Stimulated activated naive CD4-positive, alpha-beta T cell (primary cell): ENCODE measurements around the gene USP12.
"Not testable (repeated sequence)": the region's sequence is repeated elsewhere in the genome, so short reads cannot be mapped to it uniquely, and the experiment has no call there.

Experiments
- DNase-seq, 6 experiments: peaks; one replicate each; lab custom pipeline; 2025; lab: John Stamatoyannopoulos, UW

USP12 gene

DNA sequence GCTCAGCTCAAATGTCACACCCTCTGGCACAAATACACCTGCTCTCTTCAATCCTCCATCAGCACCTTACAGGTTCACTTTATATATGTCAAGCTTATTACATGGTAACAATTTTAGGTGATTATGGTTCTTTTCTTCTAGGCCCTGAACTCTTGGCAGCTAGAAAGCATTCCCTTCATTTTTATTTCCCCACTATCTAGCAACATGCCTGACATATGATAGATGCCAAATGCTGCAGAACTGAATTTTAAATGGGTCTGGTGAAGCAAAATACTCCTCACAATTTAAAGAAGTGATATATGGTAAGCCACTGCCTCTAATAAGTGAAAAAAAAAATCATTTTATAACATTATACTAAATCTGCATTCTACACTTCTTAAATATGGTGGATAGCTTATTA is 95.2 kb downstream of the USP12 start:
- DNase-seq: no peak

DNA sequence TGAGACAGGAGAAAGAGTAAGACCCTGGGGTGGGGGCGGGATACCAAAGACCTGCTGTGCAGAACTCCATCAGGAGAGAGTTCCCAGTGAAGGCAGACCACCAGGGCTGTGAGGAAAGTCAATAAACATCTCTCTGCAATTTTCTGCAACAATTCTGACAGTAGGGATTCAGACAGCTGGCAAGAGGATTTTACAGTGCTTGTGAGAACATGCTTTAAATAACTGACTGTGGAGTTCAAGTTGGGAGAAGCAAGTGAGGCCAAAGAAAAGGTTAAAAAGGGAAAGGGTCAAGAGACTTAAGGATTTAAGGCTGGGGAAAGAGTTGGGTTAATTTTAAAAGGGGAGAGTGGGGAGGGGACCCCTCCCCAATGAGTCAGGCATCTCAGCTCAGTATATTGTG is 98.4 kb downstream of the USP12 start:
- DNase-seq: no peak

DNA sequence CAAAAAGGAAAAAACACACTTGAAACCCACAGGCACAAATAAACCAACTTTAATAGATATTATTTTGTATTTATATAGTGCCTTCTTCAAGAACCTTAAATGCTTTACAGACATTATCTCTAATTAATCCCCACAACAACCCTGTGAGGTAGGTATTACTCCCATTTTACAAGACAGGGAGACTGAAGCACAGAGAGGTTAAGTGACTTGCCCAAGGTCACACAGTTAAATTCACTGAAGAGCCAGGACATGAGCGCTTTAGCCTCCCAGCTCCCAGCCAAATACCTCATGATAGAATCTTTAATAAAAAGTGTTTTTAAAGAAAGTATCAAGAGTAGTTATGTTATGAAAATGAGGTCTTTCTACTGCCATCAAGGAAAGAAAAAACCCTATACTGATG is 105.5 kb downstream of the USP12 start:
- DNase-seq: not testable (repeated sequence)

DNA sequence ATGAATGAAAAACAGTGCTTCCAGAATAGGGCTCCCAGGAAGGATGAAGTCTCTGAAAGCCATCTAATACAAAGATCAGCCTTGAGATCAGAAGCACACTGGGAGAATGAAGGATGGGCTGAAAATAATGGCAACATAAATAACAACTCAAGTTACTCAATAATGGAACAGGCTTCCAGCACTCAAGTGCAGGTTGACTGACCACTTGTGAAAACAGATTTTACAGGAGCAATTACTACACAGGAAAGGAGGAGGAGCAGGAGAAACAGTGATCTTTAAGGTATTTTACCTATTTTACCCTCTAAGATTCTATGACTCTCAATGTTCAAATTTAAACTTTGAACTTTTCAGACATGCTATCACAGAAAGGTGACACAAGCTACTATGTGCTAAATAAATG is 106.0 kb downstream of the USP12 start:
- DNase-seq: no peak

DNA sequence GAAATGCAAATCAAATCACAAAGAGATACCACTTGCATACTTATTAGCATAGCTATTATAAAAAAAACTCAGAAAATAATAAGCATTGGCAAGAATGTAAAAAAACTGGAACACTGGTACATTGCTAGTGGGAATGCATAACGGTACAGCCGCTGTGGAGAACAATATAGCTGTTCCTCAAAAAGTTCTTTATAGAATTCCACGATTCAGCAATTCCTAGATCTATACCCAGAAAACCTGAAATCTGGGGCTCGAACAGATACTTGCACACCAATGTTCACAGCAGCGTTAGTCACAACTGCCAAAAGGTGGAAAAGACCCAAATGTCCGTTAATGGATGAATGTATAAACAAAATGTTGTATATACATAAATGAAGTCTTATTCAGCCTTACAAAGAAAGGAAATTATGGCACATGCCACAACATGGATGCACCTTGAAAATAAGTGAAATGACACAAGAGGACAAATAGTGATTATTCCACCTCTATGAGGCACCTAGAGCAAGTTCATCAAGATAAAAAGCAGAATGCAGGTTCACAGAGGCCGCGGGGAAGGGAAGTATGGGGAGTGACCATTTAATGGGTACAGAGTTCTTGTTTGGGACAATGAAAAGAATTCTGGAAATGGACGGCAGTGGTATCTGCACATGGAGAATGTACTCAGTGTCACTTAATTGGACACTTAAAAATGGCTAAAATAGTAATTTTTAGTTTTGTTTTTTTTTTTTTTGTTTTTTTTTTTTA is 107.2 kb downstream of the USP12 start:
- no peak for DNase-seq

DNA sequence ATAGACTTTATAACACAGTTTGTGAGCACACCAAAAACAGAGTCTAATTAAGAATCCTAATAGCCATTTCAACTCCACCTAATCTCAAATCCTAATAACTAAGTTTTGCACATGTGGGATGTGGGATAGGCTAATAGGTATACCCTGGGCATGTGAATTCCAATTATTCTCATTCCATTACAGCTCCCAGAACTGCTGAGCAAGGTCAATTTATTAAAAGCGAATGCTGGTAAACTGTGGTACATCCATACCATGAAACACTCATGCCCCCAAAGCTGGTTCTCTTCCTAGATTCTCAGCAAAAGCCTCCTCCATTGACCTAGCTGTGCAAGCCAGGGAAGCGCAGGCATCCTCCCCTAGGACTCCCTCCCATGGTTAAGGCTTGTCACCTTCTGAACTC is 113.8 kb downstream of the USP12 start:
- DNase-seq: no peak

DNA sequence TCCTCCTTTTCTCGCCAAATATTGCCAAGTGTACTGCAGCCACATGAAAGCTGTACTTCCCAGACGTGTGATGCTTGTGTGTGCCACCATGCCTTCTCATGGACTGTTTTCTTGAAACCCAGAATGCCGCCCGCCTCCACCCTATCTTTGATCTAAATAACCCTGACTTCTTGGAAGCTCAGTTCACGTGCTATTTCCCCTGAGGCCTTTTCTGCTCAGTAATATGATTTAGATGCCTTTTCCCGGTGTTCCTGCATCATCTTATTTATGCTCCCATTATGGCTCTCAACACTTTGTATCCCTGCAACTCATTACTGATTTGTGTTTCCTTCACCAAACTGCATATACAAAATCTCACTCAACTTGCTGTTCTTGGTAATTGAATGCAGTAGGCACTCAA is 116.1 kb downstream of the USP12 start:
- no peak for DNase-seq

- no peak for DNase-seq
These were observed 116.9 kb downstream of the USP12 start for GRCh38 chr13:27054760-27055159.

- no peak for DNase-seq
These were observed 117.6 kb downstream of the USP12 start for GRCh38 chr13:27053902-27054595.

GRCh38 chr13:27053210-27053884 is 118.3 kb downstream of the USP12 start:
- no peak for DNase-seq

GRCh38 chr13:27052551-27053208 is 118.9 kb downstream of the USP12 start:
- DNase-seq: no peak

DNA sequence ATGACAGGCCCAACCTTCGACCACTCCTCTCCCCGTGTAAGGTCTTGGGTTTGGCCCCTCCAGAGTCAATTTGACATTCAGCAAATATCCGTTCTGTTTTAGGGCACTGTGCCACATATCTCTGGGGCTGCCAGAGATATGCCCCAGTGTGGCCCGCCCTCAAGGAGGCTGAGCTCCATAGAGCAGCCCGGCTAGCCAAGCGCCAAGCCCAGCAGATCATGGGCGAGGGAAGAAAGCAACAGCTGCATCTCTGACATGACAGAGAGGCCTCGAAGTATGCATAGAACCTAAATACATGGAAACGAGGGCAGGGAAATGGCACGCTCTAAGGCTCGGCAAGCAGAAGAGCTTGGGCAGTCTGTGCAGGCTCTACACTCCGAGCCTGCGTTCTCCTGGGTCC is 124.5 kb downstream of the USP12 start:
- no peak for DNase-seq

DNA sequence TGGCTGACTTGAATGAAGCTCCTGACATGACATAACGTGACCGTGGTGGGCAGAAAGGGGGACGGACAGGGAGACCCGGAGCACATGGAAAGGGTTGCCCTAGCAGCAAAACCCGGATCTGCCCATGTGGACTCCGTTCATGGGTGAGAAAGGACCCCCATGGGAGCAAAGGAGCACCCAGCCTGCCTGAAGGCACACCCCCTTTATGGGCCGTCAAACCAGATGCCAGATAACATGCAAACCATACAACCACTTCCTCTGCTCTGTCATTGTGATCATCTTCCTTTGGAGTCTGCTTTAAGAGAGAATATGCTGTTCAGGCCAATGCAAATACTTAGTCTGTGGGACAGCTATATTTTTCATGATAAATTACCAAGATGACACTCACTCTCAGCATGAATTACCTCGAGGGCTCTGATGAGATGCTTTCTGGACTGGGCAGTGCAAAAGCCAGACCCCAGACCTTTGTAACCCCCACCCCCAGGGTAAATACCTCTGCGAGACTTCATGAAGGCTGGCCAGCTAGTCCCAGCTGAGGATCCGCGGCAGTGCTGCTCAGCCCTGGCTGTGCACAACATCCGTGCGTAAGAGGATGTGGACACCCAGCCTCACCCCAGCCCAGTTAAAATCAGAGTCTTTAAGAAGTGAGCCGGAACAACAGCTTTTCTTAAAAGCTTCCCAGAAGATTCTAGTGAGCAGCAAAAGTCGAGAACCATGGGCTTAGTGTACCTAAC is 126.6 kb downstream of the USP12 start:
- DNase-seq: no peak

- no peak for DNase-seq
These were observed 128.6 kb downstream of the USP12 start for GRCh38 chr13:27043013-27043412.

- no peak for DNase-seq
These were observed 130.3 kb downstream of the USP12 start for GRCh38 chr13:27041341-27041740.

DNA sequence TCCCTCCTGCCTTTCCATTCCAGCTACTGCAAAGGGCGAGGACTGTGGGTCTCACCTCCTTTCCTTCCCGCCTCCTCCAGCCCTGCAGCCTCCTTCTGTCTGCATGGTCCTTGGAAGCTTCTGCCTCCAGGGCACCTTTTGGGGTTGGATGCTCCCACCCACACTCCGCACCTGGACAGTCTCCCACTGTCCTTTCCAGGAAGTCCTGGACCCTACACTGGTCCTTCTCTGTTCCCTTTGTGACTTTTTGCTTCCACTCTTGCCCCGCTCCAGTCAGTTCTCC is 130.8 kb downstream of the USP12 start:
- DNase-seq: no peak

GRCh38 chr13:27039171-27039701 is 132.4 kb downstream of the USP12 start:
- DNase-seq: no peak

DNA sequence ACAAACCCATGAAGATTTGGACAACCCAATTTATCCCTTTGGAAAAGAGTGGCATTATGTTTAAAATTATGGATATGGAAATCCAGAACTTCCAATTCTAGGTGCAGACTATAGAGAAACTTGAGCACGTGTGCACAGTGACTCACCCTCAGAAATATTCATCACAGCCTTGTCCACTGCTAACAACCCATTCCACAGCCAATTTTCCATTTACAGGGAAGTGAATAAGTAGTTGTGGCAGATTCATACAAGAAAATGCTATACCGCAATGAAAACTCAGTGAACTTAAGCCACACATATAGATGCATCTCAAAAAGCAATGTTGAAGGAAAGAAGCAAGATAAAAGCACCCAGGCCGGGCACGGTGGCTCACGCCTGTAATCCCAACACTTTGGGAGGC is 133.3 kb downstream of the USP12 start:
- DNase-seq: no peak

- no peak for DNase-seq
These were observed 134.0 kb downstream of the USP12 start for GRCh38 chr13:27037571-27037970.

- no peak for DNase-seq
These were observed 134.4 kb downstream of the USP12 start for GRCh38 chr13:27037171-27037570.

DNA sequence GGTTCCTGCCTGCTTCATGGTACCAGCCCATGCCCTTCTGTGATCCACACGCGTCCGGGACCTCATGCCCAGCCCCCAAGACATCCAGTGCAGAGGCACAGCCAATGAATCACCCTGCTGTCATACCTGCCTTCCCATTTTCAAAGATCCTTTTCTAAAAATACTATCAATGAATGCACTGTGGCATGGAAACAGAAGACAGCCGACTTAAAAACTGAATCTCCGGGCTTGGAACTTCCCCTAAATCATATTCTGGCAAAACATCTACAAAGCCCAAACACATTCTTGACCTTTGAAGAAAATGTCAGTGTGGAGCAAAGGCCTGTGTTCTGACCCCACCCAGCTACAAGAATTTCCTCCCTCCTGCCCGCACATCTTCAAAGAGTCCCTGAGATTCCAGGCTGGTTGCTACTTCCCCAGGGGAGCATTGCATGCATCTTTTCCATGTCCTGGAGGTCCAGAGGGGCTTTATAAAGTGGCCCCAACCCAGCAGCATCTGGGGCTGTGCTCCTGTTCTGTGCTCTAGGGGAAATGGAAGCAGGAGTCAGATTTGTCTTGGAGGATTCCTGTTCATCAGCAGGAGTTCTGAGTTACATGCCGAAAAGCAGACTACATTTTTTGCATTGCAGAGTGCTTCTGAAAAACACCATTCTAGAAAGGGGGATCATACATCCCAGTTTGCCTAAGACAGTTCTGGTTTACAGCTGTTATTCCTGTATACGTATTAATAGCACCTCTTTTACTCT is 135.2 kb downstream of the USP12 start:
- no peak for DNase-seq
